MCF 10A (cell line): ENCODE results near the gene JAKMIP2. TPM values are rescaled to one million over a fixed set of nuclear protein-coding genes. Genes with fewer than 3 reads are reported as not detected.
"Not testable (repeated sequence)": the region's sequence is repeated elsewhere in the genome, so short reads cannot be mapped to it uniquely, and the experiment has no call there.

Source experiments
- BruUV-seq: library from RNA; stranded (reverse); fragments of 400-500 nt; replicated peaks from 2 replicates; lab custom pipeline; 2021; lab: Mats Ljungman, UMichigan
- CTCF ChIA-PET: fragments of 300-600 bp; sonication (Branson Sonifier 250); formaldehyde crosslinking; extraction: SDS; loops from one replicate; lab custom pipeline; 2021; ENCODE audit warnings: antibody characterized with exemption, inconsistent platforms; lab: Yijun Ruan, JAX
- POLR2A ChIA-PET: fragments of 300-600, 350-650 bp; sonication (Branson Sonifier 250); formaldehyde crosslinking; extraction: SDS; loops from one replicate; lab custom pipeline; 2020; ENCODE audit warnings: antibody characterized with exemption, inconsistent platforms; lab: Yijun Ruan, JAX
- DNase-seq: peaks from one replicate; pipeline ENCODE4 v3.0.0-alpha.2; 2018; ENCODE audit not compliant: unreplicated experiment
- H3K27ac Mint-ChIP-seq: one replicate; pipeline ENCODE4 v1.8.0; 2022; ENCODE audit warnings: mild to moderate bottlenecking, low read depth, mixed read lengths; ENCODE audit not compliant: unreplicated experiment
- H3K27me3 Mint-ChIP-seq: one replicate; pipeline ENCODE4 v1.8.0; 2022; ENCODE audit warnings: mixed read lengths; ENCODE audit not compliant: insufficient read depth, unreplicated experiment
- H3K36me3 Mint-ChIP-seq: one replicate; pipeline ENCODE4 v1.8.0; 2022; ENCODE audit warnings: mild to moderate bottlenecking, moderate library complexity, mixed read lengths; ENCODE audit not compliant: insufficient read depth, unreplicated experiment
- H3K4me1 Mint-ChIP-seq: one replicate; pipeline ENCODE4 v1.8.0; 2022; ENCODE audit warnings: mixed read lengths; ENCODE audit not compliant: insufficient read depth, unreplicated experiment
- H3K4me3 Mint-ChIP-seq: one replicate; pipeline ENCODE4 v1.8.0; 2022; ENCODE audit warnings: mild to moderate bottlenecking, moderate library complexity, mixed read lengths; ENCODE audit not compliant: unreplicated experiment
- H3K9me3 Mint-ChIP-seq: one replicate; pipeline ENCODE4 v1.8.0; 2022; ENCODE audit warnings: mixed read lengths; ENCODE audit not compliant: unreplicated experiment
- CTCF ChIP-seq: fragments of 200-600 bp; IDR thresholded peaks from one replicate; pipeline ENCODE4 v1.8.0; 2022; ENCODE audit warnings: antibody characterized with exemption, mild to moderate bottlenecking; ENCODE audit not compliant: unreplicated experiment
- intact Hi-C: fragments of 100-400 bp; cut with micrococcal nuclease; formaldehyde crosslinking; loops from 2 replicates; pipeline ENCODE4 v1.14.1; 2022
- total RNA-seq: library from RNA; stranded (reverse); gene quantifications from 2 replicates; pipeline ENCODE4 v1.2.3, GENCODE V29; 2022

JAKMIP2 gene
- total RNA-seq, 1 experiment from 2014 or later = not detected

GRCh38 chr5:147591120-147591519 lies 191.4 kb downstream of the JAKMIP2 start:
- DNase-seq = no peak
- TF ChIP-seq CTCF = no peak
- POLR2A ChIA-PET = no interaction called here
- CTCF ChIA-PET = interaction anchor here (0.9 to 4.5 kb wide), 3 partner anchors 13 to 723 kb away, joined by 3 to 38 read pairs (median 3); no protein-coding TSS in a partner anchor
- intact Hi-C loops = no loop called here
- Mint-ChIP-seq H3K9me3 (no peaks in the 10 kb centered on the region), H3K4me1 (no peaks in the 10 kb centered on the region), H3K27ac (no peak overlapping the region), H3K27me3 (peaks cover 26% of the 10 kb centered on the region), H3K36me3 (no peaks in the 10 kb centered on the region), H3K4me3 (no peak overlapping the region)
- no TSS peak for BruUV-seq

- Mint-ChIP-seq H3K27me3 (peaks cover 26% of the 10 kb centered on the region), H3K9me3 (no peaks in the 10 kb centered on the region), H3K27ac (no peak overlapping the region), H3K36me3 (no peaks in the 10 kb centered on the region), H3K4me3 (no peak overlapping the region), H3K4me1 (no peaks in the 10 kb centered on the region)
- no peak for DNase-seq
- BruUV-seq = no TSS peak
- ChIA-PET CTCF (interaction anchor here (4.5 kb wide), 1 partner anchor 12 kb away, joined by 38 read pairs; no protein-coding TSS in a partner anchor), POLR2A (no interaction called here)
- no peak for TF ChIP-seq CTCF
- intact Hi-C loops = no loop called here
Observed at GRCh38 chr5:147590096-147590495, 192.4 kb downstream of the JAKMIP2 start.

- Mint-ChIP-seq H3K27me3 (peaks cover 14% of the 10 kb centered on the region), H3K4me3 (no peak overlapping the region), H3K9me3 (no peaks in the 10 kb centered on the region), H3K4me1 (no peaks in the 10 kb centered on the region), H3K36me3 (no peaks in the 10 kb centered on the region), H3K27ac (no peak overlapping the region)
- ChIA-PET CTCF (interaction anchor here (0.7 to 1.7 kb wide), 5 partner anchors 8 to 133 kb away, joined by 3 to 7 read pairs (median 4); no protein-coding TSS in a partner anchor), POLR2A (no interaction called here)
- TF ChIP-seq CTCF = no peak
- DNase-seq = no peak
- intact Hi-C loops = no loop called here
- no TSS peak for BruUV-seq
Observed at GRCh38 chr5:147586832-147587231, 195.7 kb downstream of the JAKMIP2 start.

- no peak for TF ChIP-seq CTCF
- CTCF ChIA-PET = interaction anchor here (0.8 to 1.7 kb wide), 4 partner anchors 8 to 362 kb away, joined by 3 to 7 read pairs (median 4); no protein-coding TSS in a partner anchor
- intact Hi-C loops = no loop called here
- peaks cover 10% of the 10 kb centered on the region for H3K27me3 Mint-ChIP-seq
- H3K4me1 Mint-ChIP-seq = no peaks in the 10 kb centered on the region
- DNase-seq = no peak
- BruUV-seq = no TSS peak
- H3K36me3 Mint-ChIP-seq = no peaks in the 10 kb centered on the region
- no peaks in the 10 kb centered on the region for H3K9me3 Mint-ChIP-seq
- no peak overlapping the region for H3K27ac Mint-ChIP-seq
- H3K4me3 Mint-ChIP-seq = no peak overlapping the region
- POLR2A ChIA-PET = no interaction called here
Observed at GRCh38 chr5:147586221-147586620, 196.3 kb downstream of the JAKMIP2 start.

- H3K27me3 Mint-ChIP-seq, H3K27ac Mint-ChIP-seq, H3K4me3 Mint-ChIP-seq, H3K36me3 Mint-ChIP-seq, H3K4me1 Mint-ChIP-seq, BruUV-seq, intact Hi-C loops, DNase-seq, H3K9me3 Mint-ChIP-seq: not testable (repeated sequence)
- CTCF ChIA-PET = interaction anchor here (0.7 to 2.9 kb wide), 7 partner anchors 118 to 358 kb away, joined by 3 to 11 read pairs (median 7); no protein-coding TSS in a partner anchor
- POLR2A ChIA-PET = interaction anchor here (0.6 kb wide), 2 partner anchors 150 to 1308 kb away, joined by 3 to 5 read pairs; no protein-coding TSS in a partner anchor
Observed at GRCh38 chr5:147582272-147582671, 200.3 kb downstream of the JAKMIP2 start.

GRCh38 chr5:147580418-147580817 lies 202.1 kb downstream of the JAKMIP2 start:
- POLR2A ChIA-PET, H3K4me3 Mint-ChIP-seq, intact Hi-C loops, BruUV-seq, H3K27ac Mint-ChIP-seq, H3K9me3 Mint-ChIP-seq, H3K27me3 Mint-ChIP-seq, H3K36me3 Mint-ChIP-seq, DNase-seq, H3K4me1 Mint-ChIP-seq: not testable (repeated sequence)
- CTCF ChIA-PET = interaction anchor here (1.0 to 9.1 kb wide), 13 partner anchors 10 to 356 kb away, joined by 3 to 210 read pairs (median 30); no protein-coding TSS in a partner anchor
